ENCODE measurements around the gene OR6N2.

Gene OR6N2

GRCh38 chr1:158814970-158815369 lies 34.0 kb upstream of the OR6N2 start:
- DNase-seq (ENCODE audit: low read depth, low spot score) = no peak
- H3K4me3 ChIP-seq (ENCODE audit: low read depth, low read length) = no peak overlapping the region
- ChIA-PET POLR2A (no interaction called here), CTCF (no interaction called here)
- TF ChIP-seq, protein P1, sequence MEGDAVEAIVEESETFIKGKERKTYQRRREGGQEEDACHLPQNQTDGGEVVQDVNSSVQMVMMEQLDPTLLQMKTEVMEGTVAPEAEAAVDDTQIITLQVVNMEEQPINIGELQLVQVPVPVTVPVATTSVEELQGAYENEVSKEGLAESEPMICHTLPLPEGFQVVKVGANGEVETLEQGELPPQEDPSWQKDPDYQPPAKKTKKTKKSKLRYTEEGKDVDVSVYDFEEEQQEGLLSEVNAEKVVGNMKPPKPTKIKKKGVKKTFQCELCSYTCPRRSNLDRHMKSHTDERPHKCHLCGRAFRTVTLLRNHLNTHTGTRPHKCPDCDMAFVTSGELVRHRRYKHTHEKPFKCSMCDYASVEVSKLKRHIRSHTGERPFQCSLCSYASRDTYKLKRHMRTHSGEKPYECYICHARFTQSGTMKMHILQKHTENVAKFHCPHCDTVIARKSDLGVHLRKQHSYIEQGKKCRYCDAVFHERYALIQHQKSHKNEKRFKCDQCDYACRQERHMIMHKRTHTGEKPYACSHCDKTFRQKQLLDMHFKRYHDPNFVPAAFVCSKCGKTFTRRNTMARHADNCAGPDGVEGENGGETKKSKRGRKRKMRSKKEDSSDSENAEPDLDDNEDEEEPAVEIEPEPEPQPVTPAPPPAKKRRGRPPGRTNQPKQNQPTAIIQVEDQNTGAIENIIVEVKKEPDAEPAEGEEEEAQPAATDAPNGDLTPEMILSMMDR (IDR thresholded peaks at IDR 0.05; ENCODE audit: insufficient read depth, low read length, missing control alignments) = no peak

GRCh38 chr1:158813164-158813563 lies 32.2 kb upstream of the OR6N2 start:
- ChIA-PET POLR2A (no interaction called here), CTCF (no interaction called here)
- no peak overlapping the region for H3K4me3 ChIP-seq (ENCODE audit: low read depth, low read length)
- TF ChIP-seq, protein P1 (IDR thresholded peaks at IDR 0.05; ENCODE audit: insufficient read depth, low read length, missing control alignments) = no peak
- no peak for DNase-seq (ENCODE audit: low read depth, low spot score)

GRCh38 chr1:158812336-158812735 lies 31.3 kb upstream of the OR6N2 start:
- H3K4me3 ChIP-seq (ENCODE audit: low read depth, low read length) = no peak overlapping the region
- TF ChIP-seq, protein P1 (IDR thresholded peaks at IDR 0.05; ENCODE audit: insufficient read depth, low read length, missing control alignments) = no peak
- CTCF ChIA-PET = no interaction called here
- DNase-seq (ENCODE audit: low read depth, low spot score) = no peak
- POLR2A ChIA-PET = no interaction called here

GRCh38 chr1:158810311-158810710 lies 29.3 kb upstream of the OR6N2 start:
- DNase-seq (ENCODE audit: low read depth, low spot score) = no peak
- ChIA-PET CTCF (no interaction called here), POLR2A (no interaction called here)
- H3K4me3 ChIP-seq (ENCODE audit: low read depth, low read length) = no peak overlapping the region
- TF ChIP-seq, protein P1 (IDR thresholded peaks at IDR 0.05; ENCODE audit: insufficient read depth, low read length, missing control alignments) = no peak

DNA sequence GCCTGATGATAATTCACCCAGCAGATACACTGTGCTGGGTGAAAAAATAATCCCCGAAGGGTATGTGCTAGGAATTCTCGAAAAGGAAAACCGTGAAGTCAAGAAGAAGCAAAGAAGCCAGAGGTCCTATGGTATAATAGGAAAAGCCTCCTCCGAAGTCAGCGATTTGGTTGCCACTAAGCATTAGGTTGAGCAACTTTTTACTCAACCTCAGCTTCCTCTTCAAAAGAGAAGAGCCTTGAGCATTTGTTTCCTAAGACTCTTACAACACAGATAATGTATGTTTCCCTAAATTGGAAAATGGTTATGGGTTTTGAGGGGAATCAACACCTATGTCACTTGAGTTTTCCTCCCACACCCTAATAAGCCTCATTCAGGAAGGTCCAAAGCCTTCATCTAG lies 28.9 kb upstream of the OR6N2 start:
- ChIA-PET POLR2A (no interaction called here), CTCF (no interaction called here)
- no peak overlapping the region for H3K4me3 ChIP-seq (ENCODE audit: low read depth, low read length)
- no peak for DNase-seq (ENCODE audit: low read depth, low spot score)
- TF ChIP-seq, protein P1 (IDR thresholded peaks at IDR 0.05; ENCODE audit: insufficient read depth, low read length, missing control alignments) = no peak

DNA sequence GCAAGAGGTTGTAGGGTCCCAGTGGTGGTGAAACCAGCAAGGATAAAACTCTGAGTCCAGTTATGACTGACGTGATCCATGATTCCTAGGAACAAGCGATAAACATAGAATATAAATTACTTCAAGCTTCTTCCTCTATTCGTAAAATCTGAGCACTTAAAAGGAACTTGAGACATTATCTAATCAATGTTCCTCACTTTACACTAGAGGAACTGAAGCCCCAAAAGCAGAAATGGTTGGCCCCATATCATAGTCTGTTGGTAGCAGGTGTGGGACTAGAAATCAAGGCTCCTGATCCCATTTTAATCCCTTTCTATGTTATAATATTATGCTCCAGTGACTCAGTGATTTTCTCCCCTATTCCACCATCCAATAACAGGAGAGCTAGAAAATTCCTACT lies 28.3 kb upstream of the OR6N2 start:
- TF ChIP-seq, protein P1 (IDR thresholded peaks at IDR 0.05; ENCODE audit: insufficient read depth, low read length, missing control alignments) = no peak
- DNase-seq (ENCODE audit: low read depth, low spot score) = no peak
- no peak overlapping the region for H3K4me3 ChIP-seq (ENCODE audit: low read depth, low read length)
- ChIA-PET POLR2A (no interaction called here), CTCF (no interaction called here)

Data from AG04449 (cell line).